Pulmonary artery endothelial cell (primary cell): ENCODE measurements around the gene ABCB11. TPM values are rescaled to one million over a fixed set of nuclear protein-coding genes. Genes with fewer than 3 reads are reported as not detected.
"Not testable (repeated sequence)": the region's sequence is repeated elsewhere in the genome, so short reads cannot be mapped to it uniquely, and the experiment has no call there.

ENCODE experiments used
- DNase-seq: peaks from one replicate; pipeline ENCODE4 v3.0.0-alpha.2; 2011; ENCODE audit warnings: low read depth, low spot score
- total RNA-seq: library from RNA; depleted of rRNA; stranded (reverse); fragments of >200 nt; gene quantifications from 2 replicates; pipeline ENCODE4 v1.2.3, GENCODE V29; 2014

Gene ABCB11
- total RNA-seq, 1 donor from 2014 or later, result 0.26 TPM

DNA sequence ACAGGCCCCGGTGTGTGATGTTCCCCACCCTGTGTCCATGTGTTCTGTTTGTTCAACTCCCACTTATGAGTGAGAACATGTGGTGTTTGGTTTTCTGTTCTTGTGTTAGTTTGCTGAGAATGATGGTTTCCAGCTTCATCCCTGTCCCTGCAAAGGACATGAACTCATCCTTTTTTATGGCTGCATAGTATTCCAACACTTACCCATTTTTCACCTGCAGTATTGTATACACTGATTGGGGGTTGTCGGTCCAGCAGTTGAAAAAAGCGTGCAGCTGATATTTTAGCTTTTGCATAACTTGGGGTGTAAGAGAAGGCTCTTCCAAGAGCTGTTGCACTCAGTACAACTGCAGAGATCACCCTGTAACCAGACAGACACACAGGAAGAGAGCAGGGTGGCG lies 99.0 kb downstream of the ABCB11 start:
- not testable (repeated sequence) for DNase-seq

DNA sequence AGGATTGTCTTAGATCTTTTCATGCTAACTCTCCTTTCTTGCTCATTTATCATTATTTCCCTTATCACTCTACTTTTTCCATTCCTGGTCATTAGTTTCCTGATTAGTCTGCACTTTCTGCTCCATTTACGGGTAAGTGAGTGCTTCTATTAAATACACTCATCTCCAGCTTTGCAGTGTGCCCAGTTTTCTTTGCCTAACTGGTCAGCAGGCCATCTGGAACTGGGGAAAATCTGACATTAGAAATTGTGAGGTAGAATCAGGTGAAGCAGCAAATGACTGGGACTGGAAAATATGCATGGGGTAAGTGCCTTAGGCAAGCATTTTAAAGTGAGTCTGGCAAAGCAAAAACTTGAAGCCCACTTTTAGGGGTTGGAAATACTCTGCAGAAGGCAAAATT lies 100.9 kb downstream of the ABCB11 start:
- no peak for DNase-seq

DNA sequence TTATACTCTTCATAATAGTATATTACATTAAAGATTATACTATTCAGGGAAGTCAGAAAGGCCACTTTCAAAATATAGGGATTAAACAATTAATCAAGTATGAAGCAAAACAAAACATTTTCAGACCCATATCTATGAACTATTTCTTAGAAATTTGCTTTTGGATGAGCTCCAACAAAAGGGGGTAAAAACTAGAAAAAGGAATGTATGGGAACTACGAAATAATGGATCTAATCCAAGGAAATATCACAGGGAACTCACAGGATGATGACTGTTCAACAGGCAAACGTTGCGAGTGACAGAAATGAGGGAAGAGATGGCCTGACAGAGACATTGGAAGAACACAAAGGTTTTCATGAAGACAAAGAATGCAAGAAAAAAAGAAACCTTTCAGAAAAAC lies 102.1 kb downstream of the ABCB11 start:
- no peak for DNase-seq

DNA sequence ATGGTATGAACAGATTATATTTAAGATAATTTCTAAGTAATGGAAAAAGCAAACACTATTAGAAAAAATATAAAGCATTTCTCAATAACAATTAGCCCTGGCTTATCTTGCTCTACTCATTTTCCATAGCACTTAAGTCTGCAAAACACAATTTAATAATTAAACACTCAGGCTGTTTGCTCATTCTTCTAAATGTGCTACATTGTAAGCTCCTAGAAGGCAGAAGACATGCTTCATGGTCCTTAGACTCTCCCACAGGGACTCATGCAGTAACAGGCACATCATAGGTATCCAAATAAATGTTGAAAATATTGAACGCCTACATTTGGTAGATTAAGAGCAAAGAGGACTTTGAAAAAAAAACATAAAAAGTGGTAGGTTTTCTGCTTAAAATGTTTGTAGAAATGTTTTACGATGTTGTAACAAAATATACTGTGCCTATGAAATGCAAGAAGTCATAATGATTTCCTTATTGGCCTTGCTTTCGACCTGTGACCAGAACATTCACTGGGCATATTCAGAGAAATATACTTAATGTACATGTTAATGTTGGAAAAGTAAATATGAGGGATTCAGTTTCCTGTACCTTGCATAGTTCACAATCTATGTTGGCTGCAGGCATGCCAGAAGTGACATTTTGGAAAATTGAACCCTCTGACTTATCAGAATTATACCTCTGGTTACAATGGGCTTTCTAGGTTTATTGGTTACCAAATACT lies 102.9 kb downstream of the ABCB11 start:
- DNase-seq, result no peak

DNA sequence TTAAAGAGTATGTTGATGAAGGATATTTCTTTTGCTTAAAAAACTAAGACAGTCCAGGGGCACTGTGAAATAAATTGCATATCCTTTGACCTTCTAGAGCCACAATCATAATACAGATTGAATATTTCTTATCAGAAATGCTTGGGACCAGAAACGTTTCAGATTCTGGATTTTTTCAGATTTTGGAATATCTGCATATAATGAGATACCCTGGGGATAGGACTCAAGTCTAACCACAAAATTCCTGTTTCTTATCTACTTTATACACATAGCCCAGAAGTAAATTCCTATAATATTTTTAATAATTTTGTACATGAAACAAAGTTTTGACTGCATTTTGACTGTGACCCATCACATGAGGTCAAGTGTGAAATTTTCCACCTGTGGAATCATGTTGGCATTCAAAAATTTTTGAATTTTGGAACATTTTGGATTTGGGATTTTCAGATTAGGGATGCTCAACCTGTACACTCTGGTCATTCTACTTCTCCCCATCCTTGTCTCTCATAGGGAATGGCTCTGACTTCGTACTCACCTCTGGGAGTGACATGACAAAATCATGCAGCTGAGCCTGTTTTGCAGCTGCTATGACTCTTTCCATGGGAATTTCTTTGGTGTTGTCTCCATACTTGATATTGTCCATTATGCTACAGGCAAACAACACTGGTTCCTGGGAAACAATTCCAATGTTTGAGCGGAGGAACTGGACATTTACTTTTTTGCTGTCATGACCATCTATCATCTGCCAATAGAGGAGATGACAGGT lies 104.3 kb downstream of the ABCB11 start:
- DNase-seq, result no peak

DNA sequence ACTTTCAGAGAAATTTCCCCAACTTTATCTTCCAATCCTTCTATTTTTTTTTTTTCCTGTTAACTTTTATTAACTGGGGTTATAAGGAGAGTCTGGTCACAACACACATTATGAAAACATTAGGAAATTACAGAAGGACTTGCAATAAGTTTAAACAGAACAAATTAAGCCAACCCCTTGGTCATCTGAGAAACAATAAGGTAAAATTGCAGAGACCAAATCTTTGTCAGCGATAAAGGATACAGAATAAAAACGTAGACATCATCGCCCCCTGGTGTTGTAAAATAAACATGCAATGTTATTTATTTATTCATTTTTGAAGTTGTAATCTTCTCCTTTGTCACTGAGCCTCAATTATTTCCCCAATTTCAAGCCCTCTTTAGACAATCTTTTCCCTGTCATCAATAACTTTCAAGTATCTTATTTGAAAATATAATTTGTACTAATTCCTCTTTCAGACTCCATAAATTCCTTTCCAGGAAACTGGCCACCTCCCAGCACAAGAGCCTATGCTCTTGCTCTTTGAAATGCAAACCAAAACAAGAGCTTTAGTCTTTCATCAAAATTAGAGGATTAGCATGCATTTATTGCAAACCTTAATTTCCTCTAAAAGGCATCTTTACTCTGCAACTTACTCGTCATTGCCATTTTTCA lies 110.5 kb downstream of the ABCB11 start:
- no peak for DNase-seq

DNA sequence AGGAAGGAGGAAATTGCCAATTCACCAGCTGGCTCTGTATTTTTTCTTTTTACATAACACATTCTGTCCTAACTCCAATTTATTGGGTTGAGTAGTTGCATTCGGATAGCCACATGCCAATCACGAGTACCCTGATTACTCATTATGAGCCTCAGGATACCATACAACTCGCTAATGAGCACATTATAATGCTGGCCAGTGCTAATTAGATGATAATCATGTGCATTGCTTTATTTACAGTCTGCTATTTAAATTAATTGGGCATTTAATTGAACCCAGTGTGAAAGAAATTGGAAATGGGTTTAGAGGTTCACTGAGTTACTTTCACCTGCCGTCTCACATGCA lies 114.8 kb downstream of the ABCB11 start:
- no peak for DNase-seq

DNA sequence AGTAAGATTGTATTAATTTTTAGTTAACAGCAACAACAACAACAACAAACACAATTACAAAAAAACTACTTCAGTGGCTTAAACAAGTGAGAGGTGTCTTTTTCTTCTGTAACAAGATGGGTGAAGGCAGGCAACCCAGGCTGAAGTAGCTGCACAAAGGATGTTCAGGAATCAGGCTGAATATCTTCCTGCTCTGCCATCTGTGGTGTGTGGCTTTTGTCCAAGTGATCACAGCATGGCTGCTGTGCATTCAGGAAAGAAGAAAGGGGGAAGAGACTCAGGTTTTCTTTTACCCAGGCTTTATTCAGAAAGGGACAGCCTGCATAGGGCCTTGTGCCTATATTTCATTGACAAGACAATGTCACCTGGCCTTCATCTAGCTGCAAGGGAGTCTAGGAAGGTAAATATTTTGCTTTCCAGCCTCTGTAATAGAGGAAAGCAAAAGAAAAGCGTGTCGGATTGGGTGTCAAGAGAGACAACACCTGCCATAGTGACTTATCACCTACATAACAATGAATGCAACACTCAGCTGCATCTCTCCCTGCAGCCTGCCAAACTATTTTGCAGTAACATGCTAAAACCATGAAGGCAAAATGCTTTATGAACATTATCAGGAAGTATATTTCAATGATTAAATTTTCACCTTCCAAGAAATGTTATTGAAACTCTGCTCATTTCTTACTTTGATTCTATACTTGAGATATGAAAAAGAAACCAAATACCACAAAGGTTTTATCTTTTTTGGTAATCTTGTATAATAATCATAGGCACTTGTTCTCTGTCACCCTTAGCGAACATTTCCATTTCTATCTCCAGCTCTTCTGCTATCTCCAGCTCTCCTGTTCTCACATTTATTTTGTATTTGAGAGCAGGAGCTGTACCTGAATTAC lies 115.4 kb downstream of the ABCB11 start:
- DNase-seq, result no peak

DNA sequence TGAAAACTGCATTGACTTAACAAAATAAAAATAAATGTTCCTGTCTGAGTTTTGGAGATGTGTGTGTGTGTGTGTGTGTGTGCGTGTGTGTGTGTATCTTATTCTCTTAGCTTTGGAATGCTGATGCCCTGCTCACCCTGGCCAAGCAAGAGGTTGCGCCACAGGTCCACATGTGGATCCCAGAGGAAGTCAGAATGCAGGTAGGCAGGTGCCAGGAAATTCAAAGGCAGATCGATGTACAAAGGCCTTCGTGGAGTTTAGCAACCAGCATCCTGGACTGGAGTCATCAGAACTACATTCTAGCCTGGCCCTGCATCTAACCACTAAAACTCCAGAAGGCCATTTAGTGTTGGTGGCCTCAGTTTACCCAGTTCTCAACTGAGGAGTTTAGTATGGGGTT lies 117.6 kb downstream of the ABCB11 start:
- no peak for DNase-seq

DNA sequence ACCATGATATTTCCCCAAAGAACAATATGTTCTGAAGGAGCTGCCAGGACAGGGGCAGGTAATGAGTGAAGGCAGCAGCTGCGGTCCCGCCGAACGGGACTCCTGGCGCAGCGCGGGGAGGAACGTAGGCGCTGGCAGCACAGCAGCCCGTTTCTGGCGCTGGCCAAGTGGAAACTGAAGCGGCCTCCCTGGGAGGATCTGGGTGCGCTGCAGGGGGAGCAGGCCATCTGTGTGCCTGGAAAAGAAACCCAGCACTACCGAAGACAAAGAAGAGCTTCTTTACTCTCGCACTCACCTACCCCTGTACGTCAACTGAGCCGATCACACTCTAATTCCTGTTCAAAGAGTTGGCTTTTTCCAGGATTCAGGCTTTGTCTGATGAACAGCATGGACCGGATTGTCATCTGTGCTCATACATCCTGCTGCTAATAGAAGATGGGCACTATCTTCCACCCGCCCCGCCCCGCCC lies 118.2 kb downstream of the ABCB11 start:
- no peak for DNase-seq

DNA sequence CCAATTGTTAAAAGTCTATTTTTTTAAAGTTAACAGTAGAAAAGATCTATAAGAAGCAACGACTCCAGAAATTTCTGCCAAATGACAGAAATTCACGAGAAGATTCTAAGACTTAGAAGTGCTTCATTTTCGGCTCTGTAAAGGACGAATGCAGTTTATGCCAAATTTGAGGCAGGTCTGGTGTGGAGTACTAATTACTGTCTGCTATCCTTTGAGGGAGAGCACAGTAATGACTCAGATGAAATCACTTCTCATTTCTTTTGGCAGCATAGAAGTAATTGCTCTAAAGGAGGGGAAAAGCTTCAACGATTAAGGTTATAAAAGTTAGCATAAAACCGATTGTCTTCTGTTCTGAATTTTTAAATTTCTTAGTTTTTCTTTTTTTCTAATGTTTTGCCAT lies 118.7 kb downstream of the ABCB11 start:
- no peak for DNase-seq

DNA sequence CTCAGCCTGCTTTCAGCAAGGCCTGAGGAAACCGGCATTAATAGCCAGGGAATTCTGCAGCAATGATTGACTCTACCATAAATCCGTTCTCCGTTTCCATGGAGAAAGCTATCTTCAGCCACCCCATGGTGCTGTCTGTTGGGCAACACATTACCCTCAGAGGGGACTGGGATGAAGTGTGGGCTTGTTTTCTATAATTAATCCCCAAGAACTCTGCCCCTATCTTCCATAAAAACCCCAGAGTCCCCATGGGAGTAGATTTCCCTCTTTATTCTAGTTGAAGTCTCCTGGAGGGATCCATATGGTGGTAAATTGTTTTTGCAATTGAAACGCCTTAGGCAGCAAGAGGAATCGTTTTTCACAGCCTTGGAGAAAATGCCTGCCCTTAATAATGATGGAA lies 120.8 kb downstream of the ABCB11 start:
- no peak for DNase-seq

DNA sequence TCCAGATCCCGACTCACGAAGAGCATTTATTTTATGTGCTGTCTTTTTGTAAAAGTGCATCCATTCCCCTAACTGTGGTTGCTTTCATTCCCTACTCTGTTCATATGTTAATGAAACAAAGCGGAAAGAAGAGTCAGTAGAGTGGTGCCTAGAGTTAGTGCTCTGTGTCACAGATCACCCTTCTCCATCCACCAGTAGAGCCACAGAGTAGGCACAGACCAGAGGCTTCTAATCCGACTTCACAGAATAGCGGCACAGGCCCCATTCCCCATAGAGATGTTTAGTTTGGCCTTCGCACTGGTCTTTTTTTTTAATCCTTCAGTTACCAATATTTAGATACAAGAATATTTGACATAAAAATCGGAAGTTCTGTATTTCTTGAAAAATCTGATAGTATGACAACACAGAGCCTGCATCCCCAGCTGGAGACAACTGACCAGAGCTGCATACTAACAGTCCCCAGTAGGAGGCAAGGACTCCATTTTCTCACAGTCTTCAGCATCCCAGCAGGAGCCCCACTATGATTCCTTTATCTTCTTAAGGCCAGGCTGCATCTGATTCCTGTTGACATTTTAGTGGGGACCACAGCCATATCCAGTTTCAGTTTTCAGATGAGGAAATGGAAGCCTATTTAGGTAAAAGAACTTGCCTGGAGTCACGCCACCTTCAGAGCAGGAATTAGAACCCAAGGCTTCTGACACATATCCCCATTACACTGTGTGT lies 123.0 kb downstream of the ABCB11 start:
- no peak for DNase-seq

DNA sequence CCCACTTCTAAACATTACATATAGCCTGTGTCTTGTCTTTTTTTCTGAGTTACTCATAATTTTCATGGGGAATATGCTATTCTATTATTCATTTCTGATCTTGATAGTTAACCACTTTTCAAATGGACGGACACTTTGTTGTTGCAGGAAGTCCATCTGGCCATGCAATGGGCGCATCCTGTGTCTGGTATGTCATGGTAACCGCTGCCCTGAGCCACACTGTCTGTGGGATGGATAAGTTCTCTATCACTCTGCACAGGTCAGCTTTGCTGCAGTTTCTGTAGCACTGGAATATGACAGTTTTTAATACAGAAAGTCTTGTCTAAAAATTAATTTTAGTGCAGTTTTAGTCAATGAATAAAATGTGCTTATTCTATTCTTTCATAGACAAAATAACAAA lies 126.8 kb downstream of the ABCB11 start:
- no peak for DNase-seq

DNA sequence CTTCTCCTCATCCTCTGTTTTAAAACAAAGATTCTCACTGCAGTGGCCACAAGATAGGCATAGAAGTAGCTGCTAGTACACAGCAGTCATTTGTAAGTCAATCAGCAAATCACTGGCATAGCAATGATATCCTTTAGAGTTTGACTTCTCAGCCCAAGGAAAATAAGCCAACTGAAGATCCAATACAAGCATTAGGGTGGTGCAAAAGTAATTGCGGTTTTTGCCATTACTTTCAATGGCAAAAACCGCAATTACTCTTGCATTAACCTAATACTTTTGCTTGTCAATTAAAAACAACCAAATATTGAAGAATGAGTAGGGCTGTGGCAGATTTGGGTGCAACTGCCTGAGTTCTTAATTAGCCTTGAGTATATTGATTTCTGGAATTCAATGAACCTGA lies 127.2 kb downstream of the ABCB11 start:
- DNase-seq, result no peak

DNA sequence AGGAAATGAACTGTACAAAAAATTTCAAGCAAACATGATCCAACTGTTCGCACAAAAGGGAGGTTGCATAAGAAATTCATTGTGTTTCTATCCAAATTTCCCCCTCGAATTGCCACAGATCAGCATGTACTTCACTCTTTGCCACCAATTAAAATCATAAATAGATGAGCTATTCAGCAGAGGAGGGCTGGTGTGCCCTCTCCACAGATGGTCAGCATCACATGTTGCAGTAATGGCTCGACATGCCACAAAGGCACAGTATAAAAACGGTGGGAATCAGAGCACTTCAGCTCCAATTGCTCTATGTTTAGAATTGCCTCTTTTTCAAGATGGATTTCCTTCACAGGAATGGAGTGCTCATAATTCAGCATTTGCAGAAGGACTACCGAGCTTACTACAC lies 130.1 kb downstream of the ABCB11 start, which contains the start of gene G6PC2:
Gene G6PC2 (plus strand): TSS at position 289 of the 400 bp plus-strand sequence. CDS start 41 bp downstream, at position 330.
- no peak for DNase-seq

DNA sequence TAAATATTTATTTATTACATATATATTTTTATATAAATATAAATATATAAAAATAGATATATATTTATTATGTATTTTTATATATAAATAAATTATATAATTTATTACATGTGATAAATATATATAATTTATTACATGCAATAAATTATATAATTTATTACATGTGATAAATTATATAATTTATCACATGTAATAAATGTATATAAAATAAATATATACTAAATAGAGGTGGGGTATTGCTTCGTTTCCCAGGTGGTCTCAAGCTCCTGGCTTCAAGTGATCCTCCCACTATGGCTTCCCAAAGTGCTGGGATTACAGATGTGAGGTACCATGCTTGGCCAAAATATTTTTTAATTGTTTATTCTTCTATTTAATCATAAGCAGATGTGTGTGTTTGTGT lies 133.7 kb downstream of the ABCB11 start:
- no peak for DNase-seq

DNA sequence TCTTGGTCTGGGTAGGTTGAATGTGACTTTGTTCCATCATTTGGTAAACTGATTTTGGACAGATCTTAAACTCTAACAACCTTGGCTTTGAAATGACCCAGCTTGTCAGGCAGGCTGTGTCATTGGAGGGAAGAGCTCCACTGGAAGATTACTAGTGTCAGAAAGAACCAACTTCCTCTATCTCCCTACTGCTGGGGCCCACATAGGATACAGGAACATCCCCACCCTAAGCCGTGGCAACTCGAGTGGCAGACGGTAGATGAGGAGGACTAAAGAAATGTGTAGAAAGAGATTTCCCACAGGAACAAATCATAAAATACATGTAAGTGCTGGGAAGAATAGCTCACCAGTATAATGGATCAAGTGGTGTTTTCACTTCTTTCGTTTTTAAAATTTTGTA lies 134.3 kb downstream of the ABCB11 start:
- DNase-seq, result no peak

DNA sequence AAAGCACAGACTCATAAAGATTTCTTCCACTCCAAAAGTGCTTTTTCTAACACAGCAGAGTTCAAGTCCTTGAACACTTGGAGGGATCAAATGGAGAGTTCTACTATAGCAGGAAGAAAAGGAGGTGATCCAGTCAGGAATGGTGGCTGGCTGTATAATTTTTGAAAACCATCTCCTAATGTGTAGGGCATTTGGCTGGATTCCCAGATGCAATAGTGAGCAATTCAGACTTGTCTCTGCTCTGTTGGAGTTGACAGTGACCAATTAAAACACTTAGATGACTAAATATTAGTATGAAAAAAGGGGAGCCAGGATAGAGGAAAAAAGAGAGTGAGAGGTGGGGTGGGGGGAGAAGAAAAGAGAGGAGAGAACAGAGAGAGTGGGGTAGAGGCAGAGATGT lies 135.4 kb downstream of the ABCB11 start:
- DNase-seq, result no peak

DNA sequence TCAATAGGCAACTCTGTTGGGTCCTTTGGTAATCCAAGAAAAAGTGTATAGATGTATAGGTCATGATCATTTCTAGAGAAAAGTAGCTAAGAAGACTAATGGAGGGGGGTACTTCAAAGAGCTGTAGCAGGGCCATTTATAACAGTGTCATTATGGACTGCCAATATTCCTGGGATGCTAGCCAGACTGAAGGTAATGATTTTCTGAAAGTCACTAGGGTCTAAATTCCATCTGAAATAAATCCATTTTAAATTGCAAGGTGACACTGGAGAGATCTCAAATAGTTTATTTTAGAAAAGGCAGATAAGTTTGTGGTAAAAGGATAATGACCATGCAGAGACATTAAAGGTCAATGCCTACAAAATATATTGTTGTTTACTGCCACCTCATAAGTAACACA lies 136.4 kb downstream of the ABCB11 start:
- DNase-seq, result no peak

DNA sequence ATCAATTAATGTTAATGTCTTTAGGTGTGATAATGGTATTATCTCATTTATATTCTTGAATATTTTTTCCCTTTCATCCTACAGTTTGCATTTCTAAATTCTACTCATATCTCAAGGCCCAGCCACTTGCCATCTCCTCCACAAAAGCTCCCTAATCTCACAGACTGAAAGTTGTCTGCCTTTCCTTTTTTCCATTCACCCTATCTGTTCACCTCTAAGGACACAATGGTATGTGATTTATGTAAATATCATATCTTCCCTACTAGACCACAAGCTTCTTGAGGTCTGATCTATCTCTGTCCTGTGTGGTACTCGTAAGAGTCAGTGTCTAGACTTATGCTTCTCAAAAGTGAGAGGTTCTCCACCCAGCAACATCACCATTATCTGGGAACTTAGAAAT lies 137.0 kb downstream of the ABCB11 start:
- no peak for DNase-seq
